Peyer's patch (tissue), 4 donors: Measurements from ENCODE around the gene PLEKHH1. TPM values are rescaled to one million over a fixed set of nuclear protein-coding genes. Genes with fewer than 3 reads are reported as not detected.

ENCODE experiments used
- DNase-seq, 3 donors: peaks; one replicate each; pipeline ENCODE4 v3.0.0-alpha.2; 2017 to 2019
- H3K27ac ChIP-seq, 4 donors: fragments of 200-600 bp; sonication (generic); one replicate each; pipeline ENCODE4 v1.5.1; 2016 to 2019
- H3K27me3 ChIP-seq, 2 donors: fragments of 200-600 bp; sonication (generic); one replicate each; pipeline ENCODE4 v1.5.1; 2019
- H3K36me3 ChIP-seq, 3 donors: fragments of 200-600 bp; sonication (generic); one replicate each; pipeline ENCODE4 v1.5.1; 2016 to 2019
- H3K4me1 ChIP-seq, 4 donors: fragments of 200-600 bp; sonication (generic); one replicate each; pipeline ENCODE4 v1.5.1; 2016 to 2019
- H3K4me3 ChIP-seq, 4 donors: fragments of 200-600 bp; sonication (generic); 1 replicate in 3 of 4; 2 replicates in 1 of 4; pipeline ENCODE4 v1.5.1; 2016 to 2019; ENCODE audit warnings: mild to moderate bottlenecking in 1 of 4
- H3K9me3 ChIP-seq, 4 donors: fragments of 200-600 bp; sonication (generic); one replicate each; pipeline ENCODE4 v1.5.1; 2016 to 2019; ENCODE audit warnings: mild to moderate bottlenecking in 1 of 4
- POLR2A ChIP-seq, 2 donors: fragments of 450-650 bp; IDR thresholded peaks; one replicate each; pipeline ENCODE4 v1.5.1; 2017; ENCODE audit warnings: antibody characterized with exemption in 2 of 2, mild to moderate bottlenecking in 2 of 2, moderate library complexity in 2 of 2
- total RNA-seq, 4 donors: library from RNA; depleted of rRNA; stranded (reverse); fragments of >200 nt; gene quantifications; one replicate each; pipeline ENCODE4 v1.1.0, GENCODE V29; 2016
- TF ChIP-seq, protein P1 (sequence below), 6 experiments: fragments of 450-650 bp in 4 of 6; fragments of 200-600 bp in 2 of 6; sonication (generic) in 1 of 6; IDR thresholded peaks; one replicate each; pipeline ENCODE4 v1.5.1; 2017 to 2019; ENCODE audit warnings: antibody characterized with exemption in 6 of 6, mild to moderate bottlenecking in 3 of 6, moderate library complexity in 1 of 6

PLEKHH1 gene
- total RNA-seq, 4 donors from 2014 or later = 68.5 to 142 (median 92.0) TPM

DNA sequence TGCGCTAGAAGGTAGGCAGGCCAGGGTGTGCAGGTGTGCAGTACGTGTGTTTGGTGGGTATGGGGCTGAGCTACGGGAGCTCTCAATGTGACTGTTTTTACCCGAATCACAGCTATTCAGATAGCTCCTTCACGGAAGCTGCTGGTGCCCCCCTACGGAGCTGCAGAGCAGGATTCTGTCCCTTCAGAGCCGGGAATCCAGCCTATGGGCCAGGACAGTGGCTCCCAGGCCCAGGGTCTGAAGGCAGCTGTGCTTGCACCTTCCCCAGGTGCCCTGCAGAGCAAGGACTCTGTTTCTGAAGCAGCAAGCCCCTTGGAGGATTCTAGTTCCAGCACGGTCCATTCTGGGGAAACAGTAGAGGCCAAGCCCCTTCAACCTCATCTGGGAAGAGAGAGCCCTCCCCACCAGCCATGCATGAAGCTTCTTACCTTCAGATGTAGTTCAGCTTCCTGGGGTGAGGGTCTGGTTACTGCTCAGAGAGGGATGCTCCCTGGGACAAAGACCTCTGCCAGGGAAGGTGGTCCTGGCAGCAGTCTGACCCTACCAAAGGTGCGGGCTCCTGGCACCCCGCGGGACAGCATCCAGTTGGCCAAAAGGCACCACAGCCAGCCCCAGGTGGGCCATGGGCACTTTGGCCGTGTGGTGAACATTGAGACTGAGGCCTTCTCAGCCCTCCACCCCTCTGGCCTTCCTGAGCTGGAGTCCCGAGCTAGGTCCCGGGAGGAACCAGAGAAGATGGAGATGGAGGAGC lies 29.1 kb downstream of the PLEKHH1 start:
- TF ChIP-seq POLR2A (IDR thresholded peaks at IDR 0.05) = no peak
- TF ChIP-seq, protein P1, sequence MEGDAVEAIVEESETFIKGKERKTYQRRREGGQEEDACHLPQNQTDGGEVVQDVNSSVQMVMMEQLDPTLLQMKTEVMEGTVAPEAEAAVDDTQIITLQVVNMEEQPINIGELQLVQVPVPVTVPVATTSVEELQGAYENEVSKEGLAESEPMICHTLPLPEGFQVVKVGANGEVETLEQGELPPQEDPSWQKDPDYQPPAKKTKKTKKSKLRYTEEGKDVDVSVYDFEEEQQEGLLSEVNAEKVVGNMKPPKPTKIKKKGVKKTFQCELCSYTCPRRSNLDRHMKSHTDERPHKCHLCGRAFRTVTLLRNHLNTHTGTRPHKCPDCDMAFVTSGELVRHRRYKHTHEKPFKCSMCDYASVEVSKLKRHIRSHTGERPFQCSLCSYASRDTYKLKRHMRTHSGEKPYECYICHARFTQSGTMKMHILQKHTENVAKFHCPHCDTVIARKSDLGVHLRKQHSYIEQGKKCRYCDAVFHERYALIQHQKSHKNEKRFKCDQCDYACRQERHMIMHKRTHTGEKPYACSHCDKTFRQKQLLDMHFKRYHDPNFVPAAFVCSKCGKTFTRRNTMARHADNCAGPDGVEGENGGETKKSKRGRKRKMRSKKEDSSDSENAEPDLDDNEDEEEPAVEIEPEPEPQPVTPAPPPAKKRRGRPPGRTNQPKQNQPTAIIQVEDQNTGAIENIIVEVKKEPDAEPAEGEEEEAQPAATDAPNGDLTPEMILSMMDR (IDR thresholded peaks at IDR 0.05) = no peak
- no peak overlapping the region for H3K4me3 ChIP-seq
- no peaks in the 10 kb centered on the region for H3K27me3 ChIP-seq
- no peak overlapping the region for H3K27ac ChIP-seq
- no peaks in the 10 kb centered on the region for H3K4me1 ChIP-seq
- peaks cover 0 to 24% (median 0%) of the 10 kb centered on the region in 3 donors for H3K36me3 ChIP-seq
- no peaks in the 10 kb centered on the region for H3K9me3 ChIP-seq
- DNase-seq = peak in 1 of 3 donors; percentile 23

DNA sequence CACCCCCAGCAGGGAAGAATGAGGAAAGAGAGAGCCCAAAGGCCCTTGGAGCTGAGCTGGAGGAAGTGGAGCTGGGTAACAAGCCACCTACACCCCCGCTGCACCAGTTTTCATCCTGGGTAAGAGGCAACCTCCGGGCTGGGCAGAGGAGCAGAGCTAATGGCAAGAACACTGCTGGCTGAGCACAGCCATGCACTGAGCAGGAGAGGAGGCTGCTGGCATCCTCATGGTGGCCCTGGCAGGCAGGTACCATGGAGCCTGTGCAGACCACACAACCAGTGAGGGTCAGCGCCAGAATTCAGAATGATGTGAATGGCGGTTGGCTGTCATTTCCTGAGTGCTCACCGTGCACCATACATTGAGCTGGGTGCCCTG lies 29.7 kb downstream of the PLEKHH1 start:
- no peaks in the 10 kb centered on the region for H3K27me3 ChIP-seq
- H3K4me3 ChIP-seq = no peak overlapping the region
- no peaks in the 10 kb centered on the region for H3K4me1 ChIP-seq
- peaks cover 0 to 24% (median 0%) of the 10 kb centered on the region in 3 donors for H3K36me3 ChIP-seq
- TF ChIP-seq, protein P1 (IDR thresholded peaks at IDR 0.05) = no peak
- TF ChIP-seq POLR2A (IDR thresholded peaks at IDR 0.05) = no peak
- H3K9me3 ChIP-seq = no peaks in the 10 kb centered on the region
- peak in 1 of 3 donors; percentile 21 for DNase-seq
- H3K27ac ChIP-seq = no peak overlapping the region

DNA sequence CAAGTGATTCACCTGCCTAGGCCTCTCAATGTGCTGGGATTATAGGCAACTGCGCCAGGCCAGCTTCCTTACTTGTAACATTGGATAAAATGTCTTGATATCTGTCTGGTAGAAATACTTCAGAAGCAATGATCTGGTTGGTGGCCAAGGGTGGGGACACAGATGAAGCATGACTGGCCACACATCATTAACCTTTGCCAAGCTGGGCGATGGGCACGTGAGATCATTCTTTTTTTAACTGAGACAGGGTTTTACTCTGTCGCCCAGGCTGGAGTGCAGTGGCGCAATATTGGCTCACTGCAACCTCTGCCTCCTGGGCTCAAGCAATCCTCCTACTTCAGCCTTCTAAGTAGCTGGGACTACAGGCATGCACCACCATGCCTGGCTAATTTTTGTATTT lies 31.1 kb downstream of the PLEKHH1 start:
- peaks cover 0 to 30% (median 0%) of the 10 kb centered on the region in 3 donors for H3K36me3 ChIP-seq
- H3K27ac ChIP-seq = no peak overlapping the region
- no peaks in the 10 kb centered on the region for H3K9me3 ChIP-seq
- DNase-seq = peak in 1 of 3 donors; percentile 26
- H3K27me3 ChIP-seq = no peaks in the 10 kb centered on the region
- no peak overlapping the region for H3K4me3 ChIP-seq
- no peaks in the 10 kb centered on the region for H3K4me1 ChIP-seq
- no peak for TF ChIP-seq POLR2A (IDR thresholded peaks at IDR 0.05)
- TF ChIP-seq, protein P1 (IDR thresholded peaks at IDR 0.05) = no peak

DNA sequence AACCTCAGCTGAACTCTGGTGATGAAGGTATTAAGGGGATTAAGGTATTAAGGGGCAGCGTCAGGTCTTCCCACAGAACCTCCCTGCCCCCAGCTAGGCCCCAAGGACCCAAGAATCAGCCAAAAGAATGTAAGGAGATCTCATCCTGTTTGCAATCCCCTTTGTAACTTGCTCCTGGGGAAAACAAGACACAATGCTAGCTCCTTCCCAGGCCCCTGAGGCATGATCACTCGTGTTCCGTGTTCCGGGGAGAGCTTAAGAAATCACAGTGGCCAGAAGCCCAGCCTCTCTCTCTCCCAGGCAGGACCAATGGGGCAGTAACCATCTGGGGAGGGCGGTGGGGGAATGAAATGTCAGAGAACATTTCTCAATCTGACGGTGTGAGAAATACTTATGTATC lies 33.8 kb downstream of the PLEKHH1 start:
- peak in 2 of 3 donors; percentile 21 to 38 for DNase-seq
- Histone ChIP-seq H3K36me3 (peaks cover 0 to 29% (median 0%) of the 10 kb centered on the region in 3 donors), H3K27ac (no peak overlapping the region)

DNA sequence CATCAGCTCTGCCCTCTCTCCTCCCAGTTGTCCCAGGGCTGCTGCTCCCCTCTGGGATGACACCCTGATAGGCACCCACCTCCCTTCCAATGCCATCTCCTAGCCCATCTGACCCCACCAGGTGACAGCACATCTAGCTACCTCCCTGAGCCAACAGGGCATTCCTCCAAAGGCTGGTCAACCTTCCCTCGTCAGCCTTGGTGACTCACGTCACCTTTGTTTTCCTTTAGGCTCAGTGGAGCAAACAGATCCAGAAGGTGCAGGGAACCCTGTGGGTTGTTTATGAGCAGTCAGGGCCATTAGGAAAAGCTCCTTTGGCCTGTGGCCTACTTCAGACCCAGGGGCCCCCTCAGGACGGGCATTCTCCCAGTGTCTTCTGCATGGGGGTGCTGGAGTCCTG lies 34.6 kb downstream of the PLEKHH1 start:
- Histone ChIP-seq H3K27ac (no peak overlapping the region), H3K27me3 (no peaks in the 10 kb centered on the region), H3K9me3 (no peaks in the 10 kb centered on the region), H3K36me3 (peaks cover 0 to 22% (median 0%) of the 10 kb centered on the region in 3 donors), H3K4me3 (no peak overlapping the region), H3K4me1 (peaks cover 0 to 3% (median 0%) of the 10 kb centered on the region in 4 donors)
- TF ChIP-seq, protein P1 (IDR thresholded peaks at IDR 0.05) = no peak
- no peak for TF ChIP-seq POLR2A (IDR thresholded peaks at IDR 0.05)
- DNase-seq = peak in 1 of 3 donors; percentile 34

More for the DNA sequence above, 33.8 kb downstream of the PLEKHH1 start:
- TF ChIP-seq, protein P1 (IDR thresholded peaks at IDR 0.05) = no peak
- TF ChIP-seq POLR2A (IDR thresholded peaks at IDR 0.05) = no peak
- H3K4me3 ChIP-seq = no peak overlapping the region
- H3K4me1 ChIP-seq = no peaks in the 10 kb centered on the region
- H3K9me3 ChIP-seq = no peaks in the 10 kb centered on the region
- H3K27me3 ChIP-seq = no peaks in the 10 kb centered on the region
